GM21360 (cell line): Measurements from ENCODE around the gene SPATA6.
"Not testable (repeated sequence)": the region's sequence is repeated elsewhere in the genome, so short reads cannot be mapped to it uniquely, and the experiment has no call there.

Experiments
- ATAC-seq: cut with Tn5 transposase; IDR thresholded peaks from one replicate; pipeline ENCODE4 v1.9.1; 2021; ENCODE audit warnings: mild to moderate bottlenecking, moderate library complexity; ENCODE audit not compliant: unreplicated experiment

Gene SPATA6

GRCh38 chr1:48362901-48363300 lies 109.1 kb downstream of the SPATA6 start:
- no peak for ATAC-seq

- ATAC-seq, result no peak
These were observed 115.1 kb downstream of the SPATA6 start for GRCh38 chr1:48356901-48357300.

GRCh38 chr1:48344373-48344772 lies 127.6 kb downstream of the SPATA6 start:
- ATAC-seq, result no peak

GRCh38 chr1:48341221-48341620 lies 130.8 kb downstream of the SPATA6 start:
- no peak for ATAC-seq

- ATAC-seq, result no peak
These were observed 133.7 kb downstream of the SPATA6 start for GRCh38 chr1:48338257-48338656.

- no peak for ATAC-seq
These were observed 138.7 kb downstream of the SPATA6 start for GRCh38 chr1:48333316-48333715.

- ATAC-seq, result no peak
These were observed 139.9 kb downstream of the SPATA6 start for GRCh38 chr1:48332115-48332514.

GRCh38 chr1:48329905-48330304 lies 142.1 kb downstream of the SPATA6 start:
- ATAC-seq, result no peak

GRCh38 chr1:48329486-48329885 lies 142.5 kb downstream of the SPATA6 start:
- no peak for ATAC-seq

GRCh38 chr1:48311829-48312228 lies 160.2 kb downstream of the SPATA6 start:
- ATAC-seq, result not testable (repeated sequence)

- ATAC-seq, result no peak
These were observed 162.4 kb downstream of the SPATA6 start for GRCh38 chr1:48309564-48310082.

- no peak for ATAC-seq
These were observed 169.4 kb downstream of the SPATA6 start for GRCh38 chr1:48302652-48303051.

GRCh38 chr1:48294656-48295055 lies 177.3 kb downstream of the SPATA6 start:
- ATAC-seq, result no peak

- ATAC-seq, result not testable (repeated sequence)
These were observed 177.9 kb downstream of the SPATA6 start for GRCh38 chr1:48294094-48294493.

- no peak for ATAC-seq
These were observed 179.3 kb downstream of the SPATA6 start for GRCh38 chr1:48292706-48293105.

- no peak for ATAC-seq
These were observed 180.6 kb downstream of the SPATA6 start for GRCh38 chr1:48291421-48291820.

GRCh38 chr1:48285525-48285924 lies 186.5 kb downstream of the SPATA6 start:
- no peak for ATAC-seq

- not testable (repeated sequence) for ATAC-seq
These were observed 187.1 kb downstream of the SPATA6 start for GRCh38 chr1:48284696-48285420.

GRCh38 chr1:48282329-48282728 lies 189.7 kb downstream of the SPATA6 start:
- ATAC-seq, result not testable (repeated sequence)

GRCh38 chr1:48277437-48277836 lies 194.6 kb downstream of the SPATA6 start:
- not testable (repeated sequence) for ATAC-seq

GRCh38 chr1:48266576-48266975 lies 205.4 kb downstream of the SPATA6 start:
- ATAC-seq, result no peak

GRCh38 chr1:48263041-48263440 lies 209.0 kb downstream of the SPATA6 start:
- no peak for ATAC-seq
